Fibroblast of mammary gland (primary cell): Measurements from ENCODE around the gene POU2F3.

Experiments used
- DNase-seq: peaks from one replicate; pipeline ENCODE4 v3.0.0-alpha.2; 2010; ENCODE audit warnings: low read depth
- H3K4me3 ChIP-seq: 2 replicates; pipeline ENCODE4 v1.5.1; 2011; ENCODE audit warnings: low read depth, mild to moderate bottlenecking, low read length, moderate library complexity; ENCODE audit not compliant: control insufficient read depth
- CTCF ChIP-seq: conservative IDR thresholded peaks from 2 replicates; pipeline ENCODE4 v1.5.1; 2011; ENCODE audit warnings: low read depth, low read length, inconsistent platforms; ENCODE audit not compliant: control insufficient read depth, insufficient read depth

The POU2F3 gene

GRCh38 chr11:120236169-120237107 is 3.5 kb upstream of the POU2F3 start:
- DNase-seq = peak; percentile 65
- no peak for TF ChIP-seq CTCF
- H3K4me3 ChIP-seq = no peak overlapping the region

DNA sequence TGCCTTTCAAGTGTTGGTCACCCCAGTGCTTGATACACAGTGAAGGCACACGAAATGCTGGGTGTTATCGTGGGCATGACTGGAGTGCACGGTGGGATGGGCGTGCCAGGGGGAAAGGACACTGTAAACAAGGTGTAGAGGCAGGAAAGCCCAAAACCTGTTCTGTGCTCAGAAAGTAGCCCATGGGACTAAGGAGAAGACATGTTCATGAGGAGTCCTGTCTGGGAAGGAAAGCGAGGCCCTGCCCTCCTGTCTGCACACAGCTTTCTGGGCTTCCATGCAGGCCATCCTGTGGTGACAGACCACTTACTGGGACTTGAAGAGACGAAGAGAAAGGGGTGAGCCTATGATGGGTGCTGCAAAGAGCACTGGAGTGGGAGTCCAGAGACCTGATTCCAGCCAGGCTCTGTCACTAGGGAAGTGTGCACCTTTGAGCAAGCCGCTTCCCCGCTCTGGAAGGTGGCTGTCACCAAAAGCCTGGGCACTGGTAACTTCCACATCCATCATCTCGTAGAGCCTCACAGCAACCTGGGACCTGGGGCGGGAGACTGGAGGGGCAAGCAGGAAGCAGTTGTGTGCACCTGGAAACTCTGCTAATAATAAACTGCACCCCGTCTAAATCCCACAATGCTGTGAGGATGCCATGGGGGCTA is 846 bp upstream of the POU2F3 start:
- no peak for DNase-seq
- no peak overlapping the region for H3K4me3 ChIP-seq
- no peak for TF ChIP-seq CTCF

GRCh38 chr11:120240866-120241265 is 926 bp downstream of the POU2F3 start:
- no peak for TF ChIP-seq CTCF
- DNase-seq = no peak
- no peak overlapping the region for H3K4me3 ChIP-seq

- DNase-seq = no peak
- no peak for TF ChIP-seq CTCF
- H3K4me3 ChIP-seq = no peak overlapping the region
Measured at GRCh38 chr11:120241277-120241676, 1.3 kb downstream of the POU2F3 start.

DNA sequence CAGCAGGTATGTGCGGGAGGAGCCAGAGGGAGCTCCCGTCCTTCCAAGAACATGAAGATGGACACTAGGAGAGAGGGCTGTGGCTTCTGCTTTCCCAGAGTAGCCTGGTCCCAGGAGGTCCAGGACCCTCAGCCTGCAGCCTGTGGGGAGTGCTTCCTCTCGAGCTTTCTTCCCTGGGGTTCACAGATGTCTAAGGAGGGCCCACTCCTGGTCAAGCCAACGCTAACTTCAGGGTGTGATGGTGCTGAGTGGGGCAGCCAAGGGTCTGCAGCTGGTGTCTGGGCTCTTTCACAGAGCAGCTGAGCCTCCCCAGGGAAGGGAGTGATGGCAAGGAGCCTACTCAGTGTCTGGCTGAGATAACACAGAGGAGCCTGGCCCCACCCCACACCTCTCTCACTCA is 3.3 kb downstream of the POU2F3 start:
- TF ChIP-seq CTCF = no peak
- DNase-seq = no peak
- no peak overlapping the region for H3K4me3 ChIP-seq

DNA sequence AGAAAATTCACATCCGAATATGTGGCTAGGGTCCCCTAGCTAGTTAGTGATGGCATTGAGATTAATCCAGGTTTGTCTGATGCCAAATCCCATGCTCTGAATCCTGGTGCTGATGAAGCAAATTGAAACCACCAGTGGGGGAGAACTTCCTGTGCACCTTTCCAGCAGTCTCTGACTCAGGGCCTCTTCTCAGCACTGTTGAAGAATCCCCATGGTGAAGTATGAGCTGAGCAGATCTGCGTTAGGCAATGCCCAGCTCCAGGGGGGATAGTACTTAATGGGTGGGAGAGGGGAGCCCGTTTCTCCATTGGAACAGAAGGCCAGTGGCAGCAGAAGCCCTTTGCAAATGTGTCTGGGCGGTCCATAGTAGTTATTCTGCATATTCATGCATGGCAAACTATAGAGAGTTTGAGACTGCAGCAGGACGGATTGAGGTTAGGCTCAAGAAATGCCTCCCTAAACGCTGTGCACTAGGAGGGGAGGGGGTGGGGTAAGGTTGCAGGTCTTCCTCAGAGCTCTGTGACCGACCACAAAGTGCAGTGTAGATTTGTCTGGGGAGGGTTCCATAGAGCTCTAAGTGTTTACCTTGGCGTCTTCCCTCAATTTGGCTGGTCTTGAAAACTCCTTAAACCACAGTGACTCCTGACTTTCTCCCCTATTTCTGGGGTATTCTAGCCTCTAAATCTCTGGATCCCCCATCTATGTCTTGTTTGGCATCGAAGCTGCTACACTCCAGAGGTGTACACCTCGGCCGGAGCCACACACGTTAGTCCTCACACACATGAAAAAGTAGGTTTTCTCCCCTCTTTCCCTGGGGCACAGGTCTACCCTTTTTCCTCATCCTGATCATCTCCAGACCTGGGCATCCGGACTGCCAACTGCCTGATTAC is 4.8 kb downstream of the POU2F3 start:
- no peak overlapping the region for H3K4me3 ChIP-seq
- peak; percentile 29 for DNase-seq
- TF ChIP-seq CTCF = no peak
